ENCODE measurements around the gene IFT172. TPM values are rescaled to one million over a fixed set of nuclear protein-coding genes. Genes with fewer than 3 reads are reported as not detected.

IFT172 gene
- total RNA-seq, 1 experiment from 2014 or later, result 13.7 TPM

- Histone ChIP-seq H2AFZ (ENCODE audit: low read depth, low read length, poor library complexity, severe bottlenecking) (no peak overlapping the region), H3K36me3 (ENCODE audit: control insufficient read depth in 1 of 2, insufficient read depth in 2 of 2, low read length in 2 of 2) (no peaks in the 10 kb centered on the region), H3K4me2 (ENCODE audit: low read length) (no peak overlapping the region), H3K9me2 (ENCODE audit: insufficient read depth) (no peaks in the 10 kb centered on the region), H3K4me3 (replicated peaks in 1 of 2; ENCODE audit: low read depth in 1 of 2, low read length in 2 of 2) (no peak overlapping the region), H3K79me2 (ENCODE audit: insufficient read depth, low read length) (no peaks in the 10 kb centered on the region), H3K9ac (ENCODE audit: low read length) (no peak overlapping the region), H3K27me3 (ENCODE audit: insufficient read depth, low read length) (no peaks in the 10 kb centered on the region), H3K9me3 (ENCODE audit: control insufficient read depth in 1 of 2, insufficient read depth in 1 of 2, low read depth in 1 of 2, low read length in 2 of 2) (no peaks in the 10 kb centered on the region), H3K27ac (ENCODE audit: low read depth, low read length) (no peak overlapping the region), H3K4me1 (ENCODE audit: control insufficient read depth in 1 of 2, insufficient read depth in 2 of 2, low read length in 2 of 2) (peaks cover 0 to 4% of the 10 kb centered on the region in 2 experiments; a peak in 1 of 4 replicates), H4K20me1 (ENCODE audit: insufficient read depth) (no peaks in the 10 kb centered on the region)
- no TSS peak for BruUV-seq (replicated peaks)
- ChIA-PET CTCF (no interaction called here), RAD21 (ENCODE audit: low non-redundant PET in 1 of 2, low total read pairs in 2 of 2, uncharacterized antibody in 2 of 2, unreplicated experiment in 2 of 2) (no interaction called here), POLR2A (no interaction called here)
- ATAC-seq, result no peak
- DNase-seq (ENCODE audit: low read depth, low spot score), result no peak
- intact Hi-C loops (cut with micrococcal nuclease), result no loop called here
- TF ChIP-seq YY1 (IDR thresholded peaks at IDR 0.05; ENCODE audit: extremely low read depth, insufficient replicate concordance, low read depth, low read length) (no peak), ZNF274 (IDR thresholded peaks at IDR 0.05; ENCODE audit: low read depth, low read length) (no peak), EGR1 (IDR thresholded peaks at IDR 0.05; ENCODE audit: low read depth) (no peak)
Measured at GRCh38 chr2:27506587-27506986, 17.0 kb upstream of the IFT172 start.

- DNase-seq (ENCODE audit: low read depth, low spot score) (no peak), ATAC-seq (no peak)
- TF ChIP-seq EGR1 (IDR thresholded peaks at IDR 0.05; ENCODE audit: low read depth) (no peak), SP1 (IDR thresholded peaks at IDR 0.05; ENCODE audit: low read depth) (no peak), REST (IDR thresholded peaks at IDR 0.05; ENCODE audit: low read depth) (no peak), ZNF274 (IDR thresholded peaks at IDR 0.05; ENCODE audit: low read depth, low read length) (no peak), ZFX (IDR thresholded peaks at IDR 0.05) (no peak), SRF (IDR thresholded peaks at IDR 0.05; ENCODE audit: low read depth) (no peak), JUND (IDR thresholded peaks at IDR 0.05) (no peak), CBX3 (IDR thresholded peaks at IDR 0.05; ENCODE audit: low read depth) (no peak), ATF3 (IDR thresholded peaks at IDR 0.05) (no peak), SIN3A (IDR thresholded peaks at IDR 0.05; ENCODE audit: low read depth) (no peak), TCF7L2 (IDR thresholded peaks at IDR 0.05; ENCODE audit: borderline replicate concordance, extremely low read depth, insufficient read depth, insufficient read length) (no peak), FOSL1 (IDR thresholded peaks at IDR 0.05; ENCODE audit: low read depth) (no peak), EZH2phosphoT487 (IDR thresholded peaks at IDR 0.05; ENCODE audit: borderline replicate concordance) (no peak), POLR2AphosphoS5 (IDR thresholded peaks at IDR 0.05; ENCODE audit: low read depth, low read length) (no peak)
- Histone ChIP-seq H3K27me3 (ENCODE audit: insufficient read depth, low read length) (peaks cover 3% of the 10 kb centered on the region; the same call in 1 of the 2 replicates), H3K4me1 (ENCODE audit: control insufficient read depth in 1 of 2, insufficient read depth in 2 of 2, low read length in 2 of 2) (no peaks in the 10 kb centered on the region), H3K9me3 (ENCODE audit: control insufficient read depth in 1 of 2, insufficient read depth in 1 of 2, low read depth in 1 of 2, low read length in 2 of 2) (no peaks in the 10 kb centered on the region), H3K79me2 (ENCODE audit: insufficient read depth, low read length) (no peaks in the 10 kb centered on the region), H3K9ac (ENCODE audit: low read length) (no peak overlapping the region), H3K36me3 (ENCODE audit: control insufficient read depth in 1 of 2, insufficient read depth in 2 of 2, low read length in 2 of 2) (no peaks in the 10 kb centered on the region), H3K4me3 (replicated peaks in 1 of 2; ENCODE audit: low read depth in 1 of 2, low read length in 2 of 2) (no peak overlapping the region), H3K4me2 (ENCODE audit: low read length) (no peak overlapping the region), H4K20me1 (ENCODE audit: insufficient read depth) (no peaks in the 10 kb centered on the region), H2AFZ (ENCODE audit: low read depth, low read length, poor library complexity, severe bottlenecking) (no peak overlapping the region), H3K27ac (ENCODE audit: low read depth, low read length) (no peak overlapping the region), H3K9me2 (ENCODE audit: insufficient read depth) (no peaks in the 10 kb centered on the region)
- POLR2A ChIA-PET, result no interaction called here
- RAD21 ChIA-PET (ENCODE audit: low non-redundant PET in 1 of 2, low total read pairs in 2 of 2, uncharacterized antibody in 2 of 2, unreplicated experiment in 2 of 2), result no interaction called here
- CTCF ChIA-PET, result no interaction called here
- intact Hi-C loops (cut with micrococcal nuclease), result no loop called here
- no TSS peak for BruUV-seq (replicated peaks)
Measured at GRCh38 chr2:27502142-27502541, 12.6 kb upstream of the IFT172 start.

Data from HCT116 (cell line).